ENCODE results near the gene HBM.

GRCh38 chr16:149024-149660 is 16.6 kb upstream of the HBM start:
- TF ChIP-seq CTCF (IDR thresholded peaks at IDR 0.05): no peak
- no peak for TF ChIP-seq JUND (IDR thresholded peaks at IDR 0.05)
- no peak for TF ChIP-seq TAF1 (IDR thresholded peaks at IDR 0.05; ENCODE audit: borderline replicate concordance, low read depth, low read length)

Measured in SK-N-SH (cell line).